Measurements from ENCODE around the gene SLC50A1.
A peak's percentile ranks its signal among the peaks of the same experiment; 100 is the strongest.

SLC50A1 gene

GRCh38 chr1:155171836-155172731 lies 36.4 kb downstream of the SLC50A1 start:
- no peaks in the 10 kb centered on the region for H4K20me1 ChIP-seq (ENCODE audit: low read depth, low read length)
- H3K27ac ChIP-seq (ENCODE audit: low read depth, low read length): peak overlapping the region; percentile 76
- peak overlapping the region; percentile 82 for H2AFZ ChIP-seq (ENCODE audit: low read depth, low read length, severe bottlenecking)
- peak overlapping the region; percentile 73 for H3K4me2 ChIP-seq (ENCODE audit: low read depth, low read length, poor library complexity, severe bottlenecking)
- peak overlapping the region; percentile 95 for H3K4me3 ChIP-seq (ENCODE audit: insufficient read depth, low read length, poor library complexity, severe bottlenecking)
- H3K36me3 ChIP-seq (ENCODE audit: low read length): no peaks in the 10 kb centered on the region
- no peak for TF ChIP-seq EZH2phosphoT487 (conservative IDR thresholded peaks at IDR 0.05; ENCODE audit: low read length)
- TF ChIP-seq, protein P1, sequence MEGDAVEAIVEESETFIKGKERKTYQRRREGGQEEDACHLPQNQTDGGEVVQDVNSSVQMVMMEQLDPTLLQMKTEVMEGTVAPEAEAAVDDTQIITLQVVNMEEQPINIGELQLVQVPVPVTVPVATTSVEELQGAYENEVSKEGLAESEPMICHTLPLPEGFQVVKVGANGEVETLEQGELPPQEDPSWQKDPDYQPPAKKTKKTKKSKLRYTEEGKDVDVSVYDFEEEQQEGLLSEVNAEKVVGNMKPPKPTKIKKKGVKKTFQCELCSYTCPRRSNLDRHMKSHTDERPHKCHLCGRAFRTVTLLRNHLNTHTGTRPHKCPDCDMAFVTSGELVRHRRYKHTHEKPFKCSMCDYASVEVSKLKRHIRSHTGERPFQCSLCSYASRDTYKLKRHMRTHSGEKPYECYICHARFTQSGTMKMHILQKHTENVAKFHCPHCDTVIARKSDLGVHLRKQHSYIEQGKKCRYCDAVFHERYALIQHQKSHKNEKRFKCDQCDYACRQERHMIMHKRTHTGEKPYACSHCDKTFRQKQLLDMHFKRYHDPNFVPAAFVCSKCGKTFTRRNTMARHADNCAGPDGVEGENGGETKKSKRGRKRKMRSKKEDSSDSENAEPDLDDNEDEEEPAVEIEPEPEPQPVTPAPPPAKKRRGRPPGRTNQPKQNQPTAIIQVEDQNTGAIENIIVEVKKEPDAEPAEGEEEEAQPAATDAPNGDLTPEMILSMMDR (IDR thresholded peaks at IDR 0.05; ENCODE audit: insufficient read depth, low read length, poor library complexity, severe bottlenecking): no peak
- H3K27me3 ChIP-seq (ENCODE audit: low read length): no peaks in the 10 kb centered on the region
- H3K9me3 ChIP-seq (ENCODE audit: insufficient read depth, low read length): no peaks in the 10 kb centered on the region
- H3K9me2 ChIP-seq (replicated peaks; ENCODE audit: insufficient read depth, low read length): no peaks in the 10 kb centered on the region
- peak overlapping the region; percentile 98 for H3K9ac ChIP-seq (ENCODE audit: low read length)
- H3F3A ChIP-seq (ENCODE audit: insufficient read depth): peaks cover 7% of the 10 kb centered on the region
- H3K79me2 ChIP-seq (ENCODE audit: insufficient read depth, low read length): peaks cover 14% of the 10 kb centered on the region

- H3K27ac ChIP-seq (ENCODE audit: low read depth, low read length): peak within 1 kb of the TSS; percentile 76
- no peaks in the 10 kb centered on the region for H3K9me2 ChIP-seq (replicated peaks; ENCODE audit: insufficient read depth, low read length)
- H3K9ac ChIP-seq (ENCODE audit: low read length): peak within 1 kb of the TSS; percentile 98
- H3K27me3 ChIP-seq (ENCODE audit: low read length): no peaks in the 10 kb centered on the region
- H2AFZ ChIP-seq (ENCODE audit: low read depth, low read length, severe bottlenecking): peak within 1 kb of the TSS; percentile 82
- H4K20me1 ChIP-seq (ENCODE audit: low read depth, low read length): no peaks in the 10 kb centered on the region
- no peaks in the 10 kb centered on the region for H3K36me3 ChIP-seq (ENCODE audit: low read length)
- peaks cover 14% of the 10 kb centered on the region for H3K79me2 ChIP-seq (ENCODE audit: insufficient read depth, low read length)
- TF ChIP-seq, protein P1 (IDR thresholded peaks at IDR 0.05; ENCODE audit: insufficient read depth, low read length, poor library complexity, severe bottlenecking): peak; percentile 90
- TF ChIP-seq EZH2phosphoT487 (conservative IDR thresholded peaks at IDR 0.05; ENCODE audit: low read length): no peak
- H3F3A ChIP-seq (ENCODE audit: insufficient read depth): peaks cover 7% of the 10 kb centered on the region
- H3K4me3 ChIP-seq (ENCODE audit: insufficient read depth, low read length, poor library complexity, severe bottlenecking): peak within 1 kb of the TSS; percentile 95
- no peaks in the 10 kb centered on the region for H3K9me3 ChIP-seq (ENCODE audit: insufficient read depth, low read length)
- peak within 1 kb of the TSS; percentile 73 for H3K4me2 ChIP-seq (ENCODE audit: low read depth, low read length, poor library complexity, severe bottlenecking)
Measured at GRCh38 chr1:155172732-155173477, 37.3 kb downstream of the SLC50A1 start, which contains the start of gene KRTCAP2. TSS of gene KRTCAP2 (minus strand) at chr1:155173304. CDS start at chr1:155173224, 80 bp downstream.

- TF ChIP-seq, protein P1 (IDR thresholded peaks at IDR 0.05; ENCODE audit: insufficient read depth, low read length, poor library complexity, severe bottlenecking): no peak
- TF ChIP-seq EZH2phosphoT487 (conservative IDR thresholded peaks at IDR 0.05; ENCODE audit: low read length): no peak
- H3K9ac ChIP-seq (ENCODE audit: low read length): peak within 1 kb of the TSS; percentile 98
- no peaks in the 10 kb centered on the region for H3K27me3 ChIP-seq (ENCODE audit: low read length)
- peaks cover 7% of the 10 kb centered on the region for H3F3A ChIP-seq (ENCODE audit: insufficient read depth)
- peak within 1 kb of the TSS; percentile 95 for H3K4me3 ChIP-seq (ENCODE audit: insufficient read depth, low read length, poor library complexity, severe bottlenecking)
- H3K9me2 ChIP-seq (replicated peaks; ENCODE audit: insufficient read depth, low read length): no peaks in the 10 kb centered on the region
- H3K9me3 ChIP-seq (ENCODE audit: insufficient read depth, low read length): no peaks in the 10 kb centered on the region
- peak within 1 kb of the TSS; percentile 73 for H3K4me2 ChIP-seq (ENCODE audit: low read depth, low read length, poor library complexity, severe bottlenecking)
- peak within 1 kb of the TSS; percentile 76 for H3K27ac ChIP-seq (ENCODE audit: low read depth, low read length)
- no peaks in the 10 kb centered on the region for H4K20me1 ChIP-seq (ENCODE audit: low read depth, low read length)
- peak within 1 kb of the TSS; percentile 82 for H2AFZ ChIP-seq (ENCODE audit: low read depth, low read length, severe bottlenecking)
- H3K79me2 ChIP-seq (ENCODE audit: insufficient read depth, low read length): peaks cover 14% of the 10 kb centered on the region
- H3K36me3 ChIP-seq (ENCODE audit: low read length): no peaks in the 10 kb centered on the region
Measured at GRCh38 chr1:155173478-155174323, 38.0 kb downstream of the SLC50A1 start, which contains the start of gene TRIM46. TSS of gene TRIM46 (plus strand) at chr1:155173849. CDS start at chr1:155173967, 118 bp downstream.
